ENCODE data around the gene GBP6.
"Not testable (repeated sequence)": the region's sequence is repeated elsewhere in the genome, so short reads cannot be mapped to it uniquely, and the experiment has no call there.

The GBP6 gene

GRCh38 chr1:89369331-89369730 is 5.5 kb downstream of the GBP6 start:
- Histone ChIP-seq H4K91ac (ENCODE audit: low read depth, low read length) (no peak overlapping the region), H3K18ac (ENCODE audit: low read length) (no peak overlapping the region), H2AK5ac (ENCODE audit: low read length) (no peak overlapping the region), H3K79me2 (ENCODE audit: control insufficient read depth, insufficient read depth, low read length, poor library complexity) (no peaks in the 10 kb centered on the region), H2BK12ac (ENCODE audit: low read length) (no peak overlapping the region), H3K27me3 (ENCODE audit: insufficient read depth, low read length) (no peaks in the 10 kb centered on the region), H3K14ac (ENCODE audit: low read length) (no peak overlapping the region), H3K4me2 (ENCODE audit: low read length) (no peak overlapping the region), H3K27ac (ENCODE audit: low read depth, low read length) (no peak overlapping the region), H2AFZ (ENCODE audit: insufficient read depth, low read length, poor library complexity) (no peak overlapping the region), H3K4me3 (ENCODE audit: low read depth, low read length) (no peak overlapping the region), H3K4me1 (ENCODE audit: control insufficient read depth in 1 of 2, insufficient read depth in 2 of 2, low read length in 2 of 2) (no peaks in the 10 kb centered on the region), H2BK120ac (ENCODE audit: insufficient read depth, low read length, poor library complexity) (no peak overlapping the region), H3K4ac (ENCODE audit: low read depth, low read length) (no peak overlapping the region), H3K9ac (ENCODE audit: low read length) (no peak overlapping the region), H2BK5ac (ENCODE audit: low read depth, low read length, poor library complexity) (no peak overlapping the region), H3K23ac (ENCODE audit: low read length) (no peak overlapping the region), H3K79me1 (ENCODE audit: low read length) (no peaks in the 10 kb centered on the region), H4K12ac (ENCODE audit: low read depth, low read length) (no peak overlapping the region), H3K36me3 (ENCODE audit: control insufficient read depth in 1 of 2, insufficient read depth in 2 of 2, low read length in 2 of 2) (no peaks in the 10 kb centered on the region), H4K8ac (ENCODE audit: low read depth, low read length) (no peak overlapping the region), H3K9me3 (ENCODE audit: insufficient read depth, low read depth, low read length) (peaks cover 2% of the 10 kb centered on the region)
- DNase-seq: no peak
- WGBS (ENCODE audit: extremely low coverage, insufficient coverage, insufficient read length): no CpG with 5 or more reads among the region's 8 CpGs

DNA sequence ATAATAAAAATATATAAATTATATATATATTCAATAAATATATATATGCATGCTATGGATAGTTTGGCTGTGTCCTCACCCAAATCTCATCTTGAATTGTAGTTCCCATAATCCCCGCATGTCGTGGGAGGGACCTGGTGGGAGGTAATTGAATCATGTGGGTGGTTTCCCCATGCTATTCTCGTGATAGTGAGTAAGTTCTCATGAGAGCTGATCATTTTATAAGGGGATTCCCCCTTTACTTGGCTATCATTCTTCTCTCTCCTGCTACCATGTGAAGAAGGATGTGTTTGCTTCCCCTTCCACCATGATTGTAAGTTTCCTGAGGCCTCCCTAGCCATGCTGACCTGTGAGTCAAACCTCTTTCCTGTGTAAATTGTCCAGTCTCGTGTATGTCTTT is 10.0 kb downstream of the GBP6 start:
- not testable (repeated sequence) for H3K4me2 ChIP-seq (ENCODE audit: low read length); H4K91ac ChIP-seq (ENCODE audit: low read depth, low read length); H2BK12ac ChIP-seq (ENCODE audit: low read length); H3K18ac ChIP-seq (ENCODE audit: low read length); H4K8ac ChIP-seq (ENCODE audit: low read depth, low read length); H2BK5ac ChIP-seq (ENCODE audit: low read depth, low read length, poor library complexity); H3K79me2 ChIP-seq (ENCODE audit: control insufficient read depth, insufficient read depth, low read length, poor library complexity); H4K12ac ChIP-seq (ENCODE audit: low read depth, low read length); H3K9ac ChIP-seq (ENCODE audit: low read length); H3K27ac ChIP-seq (ENCODE audit: low read depth, low read length); H2AFZ ChIP-seq (ENCODE audit: insufficient read depth, low read length, poor library complexity); H3K9me3 ChIP-seq (ENCODE audit: insufficient read depth, low read depth, low read length); H3K23ac ChIP-seq (ENCODE audit: low read length); H2AK5ac ChIP-seq (ENCODE audit: low read length); H3K4ac ChIP-seq (ENCODE audit: low read depth, low read length); H3K4me3 ChIP-seq (ENCODE audit: low read depth, low read length); H3K4me1 ChIP-seq (ENCODE audit: control insufficient read depth in 1 of 2, insufficient read depth in 2 of 2, low read length in 2 of 2); H2BK120ac ChIP-seq (ENCODE audit: insufficient read depth, low read length, poor library complexity); H3K14ac ChIP-seq (ENCODE audit: low read length); H3K79me1 ChIP-seq (ENCODE audit: low read length); H3K36me3 ChIP-seq (ENCODE audit: control insufficient read depth in 1 of 2, insufficient read depth in 2 of 2, low read length in 2 of 2); H3K27me3 ChIP-seq (ENCODE audit: insufficient read depth, low read length); DNase-seq
- no CpG with 5 or more reads among the region's 4 CpGs for WGBS (ENCODE audit: extremely low coverage, insufficient coverage, insufficient read length)

GRCh38 chr1:89378001-89378400 is 14.1 kb downstream of the GBP6 start:
- Histone ChIP-seq H3K18ac (ENCODE audit: low read length) (no peak overlapping the region), H3K27me3 (ENCODE audit: insufficient read depth, low read length) (no peaks in the 10 kb centered on the region), H4K8ac (ENCODE audit: low read depth, low read length) (no peak overlapping the region), H3K23ac (ENCODE audit: low read length) (no peak overlapping the region), H3K79me1 (ENCODE audit: low read length) (no peaks in the 10 kb centered on the region), H3K4me2 (ENCODE audit: low read length) (no peak overlapping the region), H3K14ac (ENCODE audit: low read length) (no peak overlapping the region), H3K9me3 (ENCODE audit: insufficient read depth, low read depth, low read length) (no peaks in the 10 kb centered on the region), H4K91ac (ENCODE audit: low read depth, low read length) (no peak overlapping the region), H2BK5ac (ENCODE audit: low read depth, low read length, poor library complexity) (no peak overlapping the region), H4K12ac (ENCODE audit: low read depth, low read length) (no peak overlapping the region), H3K27ac (ENCODE audit: low read depth, low read length) (no peak overlapping the region), H2AK5ac (ENCODE audit: low read length) (no peak overlapping the region), H3K36me3 (ENCODE audit: control insufficient read depth in 1 of 2, insufficient read depth in 2 of 2, low read length in 2 of 2) (no peaks in the 10 kb centered on the region), H3K4ac (ENCODE audit: low read depth, low read length) (no peak overlapping the region), H3K79me2 (ENCODE audit: control insufficient read depth, insufficient read depth, low read length, poor library complexity) (no peaks in the 10 kb centered on the region), H3K4me1 (ENCODE audit: control insufficient read depth in 1 of 2, insufficient read depth in 2 of 2, low read length in 2 of 2) (no peaks in the 10 kb centered on the region), H2BK12ac (ENCODE audit: low read length) (no peak overlapping the region), H3K9ac (ENCODE audit: low read length) (no peak overlapping the region), H2AFZ (ENCODE audit: insufficient read depth, low read length, poor library complexity) (no peak overlapping the region), H3K4me3 (ENCODE audit: low read depth, low read length) (no peak overlapping the region), H2BK120ac (ENCODE audit: insufficient read depth, low read length, poor library complexity) (no peak overlapping the region)
- no peak for DNase-seq

DNA sequence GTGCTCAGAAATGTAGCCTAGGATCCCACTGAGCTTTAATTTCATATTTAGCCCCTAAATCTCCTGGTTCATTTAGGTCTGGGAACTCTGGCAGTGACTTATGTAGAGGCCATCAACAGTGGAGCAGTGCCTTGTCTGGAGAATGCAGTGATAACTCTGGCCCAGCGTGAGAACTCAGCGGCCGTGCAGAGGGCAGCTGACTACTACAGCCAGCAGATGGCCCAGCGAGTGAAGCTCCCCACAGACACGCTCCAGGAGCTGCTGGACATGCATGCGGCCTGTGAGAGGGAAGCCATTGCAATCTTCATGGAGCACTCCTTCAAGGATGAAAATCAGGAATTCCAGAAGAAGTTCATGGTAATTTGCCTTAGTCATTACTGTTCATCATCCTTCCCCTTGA is 17.8 kb downstream of the GBP6 start:
- H2AFZ ChIP-seq (ENCODE audit: insufficient read depth, low read length, poor library complexity): no peak overlapping the region
- H3K79me2 ChIP-seq (ENCODE audit: control insufficient read depth, insufficient read depth, low read length, poor library complexity): no peaks in the 10 kb centered on the region
- no peak overlapping the region for H3K23ac ChIP-seq (ENCODE audit: low read length)
- H2AK5ac ChIP-seq (ENCODE audit: low read length): no peak overlapping the region
- H3K9me3 ChIP-seq (ENCODE audit: insufficient read depth, low read depth, low read length): no peaks in the 10 kb centered on the region
- no peak overlapping the region for H3K14ac ChIP-seq (ENCODE audit: low read length)
- no peak overlapping the region for H2BK120ac ChIP-seq (ENCODE audit: insufficient read depth, low read length, poor library complexity)
- no peak for DNase-seq
- H3K36me3 ChIP-seq (ENCODE audit: control insufficient read depth in 1 of 2, insufficient read depth in 2 of 2, low read length in 2 of 2): no peaks in the 10 kb centered on the region
- H3K79me1 ChIP-seq (ENCODE audit: low read length): no peaks in the 10 kb centered on the region
- no peaks in the 10 kb centered on the region for H3K27me3 ChIP-seq (ENCODE audit: insufficient read depth, low read length)
- no peak overlapping the region for H2BK5ac ChIP-seq (ENCODE audit: low read depth, low read length, poor library complexity)
- H4K91ac ChIP-seq (ENCODE audit: low read depth, low read length): no peak overlapping the region
- H2BK12ac ChIP-seq (ENCODE audit: low read length): no peak overlapping the region
- H3K18ac ChIP-seq (ENCODE audit: low read length): no peak overlapping the region
- no peak overlapping the region for H3K4me3 ChIP-seq (ENCODE audit: low read depth, low read length)
- H4K12ac ChIP-seq (ENCODE audit: low read depth, low read length): no peak overlapping the region
- WGBS (ENCODE audit: extremely low coverage, insufficient coverage, insufficient read length): no CpG with 5 or more reads among the region's 6 CpGs
- no peak overlapping the region for H4K8ac ChIP-seq (ENCODE audit: low read depth, low read length)
- H3K4me2 ChIP-seq (ENCODE audit: low read length): no peak overlapping the region
- no peaks in the 10 kb centered on the region for H3K4me1 ChIP-seq (ENCODE audit: control insufficient read depth in 1 of 2, insufficient read depth in 2 of 2, low read length in 2 of 2)
- no peak overlapping the region for H3K9ac ChIP-seq (ENCODE audit: low read length)
- no peak overlapping the region for H3K27ac ChIP-seq (ENCODE audit: low read depth, low read length)
- no peak overlapping the region for H3K4ac ChIP-seq (ENCODE audit: low read depth, low read length)

GRCh38 chr1:89382479-89382878 is 18.6 kb downstream of the GBP6 start:
- Histone ChIP-seq H4K8ac (ENCODE audit: low read depth, low read length) (no peak overlapping the region), H2AK5ac (ENCODE audit: low read length) (no peak overlapping the region), H3K4ac (ENCODE audit: low read depth, low read length) (no peak overlapping the region), H3K9ac (ENCODE audit: low read length) (no peak overlapping the region), H3K36me3 (ENCODE audit: control insufficient read depth in 1 of 2, insufficient read depth in 2 of 2, low read length in 2 of 2) (no peaks in the 10 kb centered on the region), H2BK5ac (ENCODE audit: low read depth, low read length, poor library complexity) (no peak overlapping the region), H3K4me2 (ENCODE audit: low read length) (no peak overlapping the region), H3K4me3 (ENCODE audit: low read depth, low read length) (no peak overlapping the region), H3K4me1 (ENCODE audit: control insufficient read depth in 1 of 2, insufficient read depth in 2 of 2, low read length in 2 of 2) (no peaks in the 10 kb centered on the region), H3K14ac (ENCODE audit: low read length) (no peak overlapping the region), H2BK12ac (ENCODE audit: low read length) (no peak overlapping the region), H3K79me2 (ENCODE audit: control insufficient read depth, insufficient read depth, low read length, poor library complexity) (no peaks in the 10 kb centered on the region), H3K23ac (ENCODE audit: low read length) (no peak overlapping the region), H3K27ac (ENCODE audit: low read depth, low read length) (no peak overlapping the region), H3K79me1 (ENCODE audit: low read length) (no peaks in the 10 kb centered on the region), H3K18ac (ENCODE audit: low read length) (no peak overlapping the region), H2AFZ (ENCODE audit: insufficient read depth, low read length, poor library complexity) (no peak overlapping the region), H3K27me3 (ENCODE audit: insufficient read depth, low read length) (no peaks in the 10 kb centered on the region), H4K91ac (ENCODE audit: low read depth, low read length) (no peak overlapping the region), H3K9me3 (ENCODE audit: insufficient read depth, low read depth, low read length) (no peaks in the 10 kb centered on the region), H4K12ac (ENCODE audit: low read depth, low read length) (no peak overlapping the region), H2BK120ac (ENCODE audit: insufficient read depth, low read length, poor library complexity) (no peak overlapping the region)
- no peak for DNase-seq

Data from trophoblast cell (in vitro differentiated cells and primary cell).